K562 treated with DMSO at 1 percent for 24 hours (cell line): ENCODE measurements around the gene FECH. TPM values are rescaled to one million over a fixed set of nuclear protein-coding genes. Genes with fewer than 3 reads are reported as not detected.

Experiments used
- total RNA-seq: library from RNA; unstranded; fragments of 300-600 nt; gene quantifications from 2 replicates; pipeline ENCODE4 v1.2.3, GENCODE V29; 2022; ENCODE audit warnings: low read depth; ENCODE audit not compliant: insufficient read depth

The FECH gene
- total RNA-seq: 64.3 and 75.4 TPM in 2 replicates

DNA sequence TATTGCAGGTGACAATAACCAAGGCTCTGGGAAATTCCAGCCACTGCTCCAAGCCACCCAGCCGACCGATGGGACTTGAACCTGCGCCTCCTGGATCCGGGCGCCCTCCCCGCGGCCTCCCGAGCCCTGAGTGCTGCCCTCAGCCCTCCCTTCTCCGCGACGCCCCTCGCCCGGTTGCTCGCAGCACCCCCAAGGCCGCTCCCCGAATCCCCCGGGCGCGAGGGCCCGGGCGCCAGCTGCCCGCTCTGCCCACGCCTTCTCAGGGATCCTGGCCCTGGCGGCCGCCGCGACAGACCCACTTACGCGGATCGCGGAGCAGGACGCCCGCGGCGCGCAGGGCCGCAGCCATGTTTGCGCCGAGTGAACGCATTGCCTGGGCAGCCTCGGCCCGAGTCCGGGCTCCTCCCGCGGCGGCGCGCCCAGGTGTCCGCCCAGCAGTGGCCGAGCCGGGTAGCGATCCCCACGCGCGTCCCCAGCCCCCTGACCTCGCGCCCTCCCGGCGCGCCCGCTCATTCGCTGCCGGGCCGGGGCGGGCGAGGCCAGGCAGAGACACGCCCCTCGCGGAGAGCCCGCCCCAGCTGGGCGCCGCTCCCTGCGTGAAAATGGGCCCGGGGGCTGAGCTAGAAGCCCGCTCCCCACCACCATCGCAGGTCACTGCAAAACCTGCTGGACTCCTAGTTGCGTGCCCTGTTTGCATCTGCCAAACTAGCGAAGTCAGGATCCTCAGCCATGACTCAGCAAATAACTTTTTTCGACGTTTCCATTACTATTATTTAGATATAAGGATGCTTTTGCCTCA is at the start of gene FECH:
Gene FECH (minus strand): TSS at position 452 of the 799 bp plus-strand sequence. CDS start 82 bp downstream, at position 370.

Other genes with a start within 250 kb of the FECH start
- gene ST8SIA3, start 234.1 kb downstream of the FECH start, total RNA-seq: not detected in 2 replicates
- gene ONECUT2, start 151.3 kb downstream of the FECH start, total RNA-seq: 0.47 and 0.73 TPM in 2 replicates
- 97.6 and 101 TPM in 2 replicates for gene NARS1, start 35.1 kb upstream of the FECH start, total RNA-seq
- gene ATP8B1, start 216.6 kb upstream of the FECH start, total RNA-seq: 0.03 TPM in 1 of 2 replicates, not detected in the other